Keratinocyte (primary cell): ENCODE measurements around the gene ATL2. TPM values are rescaled to one million over a fixed set of nuclear protein-coding genes. Genes with fewer than 3 reads are reported as not detected.

Experiments
- DNase-seq: peaks from one replicate; pipeline ENCODE4 v3.0.0-alpha.2; 2011; ENCODE audit warnings: low read depth, missing footprints, low spot score
- FAIRE-seq: peaks from 2 replicates; lab custom pipeline; 2011; peaks lifted over from hg19 to GRCh38; lab: Jason Lieb, UNC
- H2AFZ ChIP-seq: 2 replicates; pipeline ENCODE4 v1.6.0; 2012; ENCODE audit warnings: low read length, control low read depth, inconsistent platforms; ENCODE audit not compliant: control insufficient read depth
- H3K27ac ChIP-seq: 2 replicates; pipeline ENCODE4 v1.5.1; 2011; ENCODE audit warnings: low read length; ENCODE audit not compliant: control insufficient read depth, insufficient read depth
- H3K27me3 ChIP-seq: 3 replicates; pipeline ENCODE4 v1.6.0; 2011; ENCODE audit warnings: low read length; ENCODE audit not compliant: control insufficient read depth, insufficient read depth; ENCODE audit errors: extremely low read depth
- H3K36me3 ChIP-seq, 2 experiments: 2 replicates in 1 of 2; 3 replicates in 1 of 2; pipeline ENCODE4 v1.5.1; 2011; ENCODE audit warnings: low read length in 2 of 2, mild to moderate bottlenecking in 1 of 2; ENCODE audit not compliant: control insufficient read depth in 2 of 2, insufficient read depth in 2 of 2; ENCODE audit errors: extremely low read depth in 1 of 2
- H3K4me1 ChIP-seq: 3 replicates; pipeline ENCODE4 v1.5.1; 2011; ENCODE audit warnings: low read length; ENCODE audit not compliant: control insufficient read depth, insufficient read depth; ENCODE audit errors: extremely low read depth
- H3K4me2 ChIP-seq: 3 replicates; pipeline ENCODE4 v1.6.0; 2011; ENCODE audit warnings: low read depth, low read length; ENCODE audit not compliant: control insufficient read depth, insufficient read depth; ENCODE audit errors: extremely low read depth
- H3K4me3 ChIP-seq, 3 experiments: fragments of 200-600 bp in 1 of 3; sonication (generic) in 1 of 3; 2 replicates in 2 of 3; 3 replicates in 1 of 3; pipeline ENCODE4 v1.5.1; 2011 to 2016; ENCODE audit warnings: low read length in 3 of 3, mild to moderate bottlenecking in 3 of 3, control low read depth in 2 of 3, inconsistent platforms in 1 of 3, low read depth in 1 of 3, mixed read lengths in 1 of 3, mixed run types in 1 of 3, moderate library complexity in 1 of 3; ENCODE audit not compliant: control insufficient read depth in 2 of 3, insufficient read depth in 2 of 3; ENCODE audit errors: extremely low read depth in 1 of 3
- H3K79me2 ChIP-seq: 2 replicates; pipeline ENCODE4 v1.6.0; 2012; ENCODE audit warnings: low read length; ENCODE audit not compliant: control insufficient read depth, insufficient read depth
- H3K9ac ChIP-seq: 3 replicates; pipeline ENCODE4 v1.6.0; 2011; ENCODE audit warnings: low read length; ENCODE audit not compliant: control insufficient read depth, insufficient read depth; ENCODE audit errors: extremely low read depth
- H3K9me1 ChIP-seq: 3 replicates; pipeline ENCODE4 v1.6.0; 2011; ENCODE audit warnings: low read length; ENCODE audit not compliant: control insufficient read depth, insufficient read depth; ENCODE audit errors: extremely low read depth
- H3K9me3 ChIP-seq: 2 replicates; pipeline ENCODE4 v1.5.1; 2012; ENCODE audit warnings: low read depth, low read length; ENCODE audit not compliant: control insufficient read depth
- H4K20me1 ChIP-seq: 3 replicates; pipeline ENCODE4 v1.6.0; 2011; ENCODE audit warnings: low read length; ENCODE audit not compliant: control insufficient read depth, insufficient read depth; ENCODE audit errors: extremely low read depth
- CTCF ChIP-seq, 3 experiments: IDR thresholded peaks in 1 of 3; conservative IDR thresholded peaks in 1 of 3; optimal IDR thresholded peaks in 1 of 3; 2 replicates in 2 of 3; 3 replicates in 1 of 3; pipeline versions ENCODE3 to v1.5.1; 2011; ENCODE audit warnings: low read length in 3 of 3, mild to moderate bottlenecking in 3 of 3, moderate library complexity in 2 of 3, control low read depth in 1 of 3, inconsistent platforms in 1 of 3; ENCODE audit not compliant: insufficient read depth in 2 of 3; ENCODE audit errors: extremely low read depth in 1 of 3
- EZH2 ChIP-seq: IDR thresholded peaks from one replicate; pipeline ENCODE4 v1.6.1; 2012; ENCODE audit warnings: inconsistent platforms, mild to moderate bottlenecking, low read length, moderate library complexity
- dilution Hi-C: fragments of 300-500 bp; cut with MboI; formaldehyde crosslinking; loops from one replicate; pipeline ENCODE4 v1.7.0; 2020; ENCODE audit warnings: low sequenced_read_pairs; ENCODE audit not compliant: extremely low pct_ligation_motif_present
- polyA plus RNA-seq, 5 experiments: library from polyadenylated mRNA; depleted of rRNA in 3 of 5; stranded (reverse) in 3 of 5; stranded (forward) in 1 of 5; unstranded in 1 of 5; fragments of >200 nt; gene quantifications; 1 replicate in 1 of 5; 2 replicates in 3 of 5; 3 replicates in 1 of 5; pipeline versions ENCODE4 v1.2.1 to v1.2.3, GENCODE V29; 2011 to 2012; ENCODE audit warnings: missing spikeins in 2 of 5, low read depth in 1 of 5, low replicate concordance in 1 of 5

Gene ATL2
- polyA plus RNA-seq, 1 donor (not counting 4 experiments of a cell fraction or from before 2014, with no cell fraction given), result 83.2 TPM

DNA sequence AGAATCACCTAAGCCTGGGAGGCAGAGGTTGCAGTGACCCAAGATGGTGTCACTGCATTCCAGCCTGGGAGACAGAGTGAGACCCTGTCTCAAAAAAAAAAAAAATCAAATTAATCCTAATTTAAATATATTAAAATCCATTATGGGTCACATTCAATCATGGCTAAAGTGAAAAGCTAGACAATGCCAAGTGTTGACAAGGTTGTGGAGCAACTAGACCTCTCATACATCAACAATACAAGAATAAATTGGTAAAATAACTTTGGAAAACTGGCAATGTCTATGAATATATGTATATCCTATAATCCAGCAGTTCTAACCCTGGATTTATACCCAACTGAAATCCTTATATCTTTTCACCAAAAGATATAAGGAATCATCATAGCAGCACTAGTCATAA, 23.4 kb upstream of the ATL2 start:
- Histone ChIP-seq H4K20me1 (no peaks in the 10 kb centered on the region), H3K9me1 (no peaks in the 10 kb centered on the region), H3K4me3 (no peak overlapping the region), H3K27me3 (no peaks in the 10 kb centered on the region), H2AFZ (no peak overlapping the region), H3K9me3 (no peaks in the 10 kb centered on the region), H3K9ac (no peak overlapping the region), H3K27ac (no peak overlapping the region), H3K4me2 (no peak overlapping the region), H3K4me1 (peaks cover 23% of the 10 kb centered on the region), H3K79me2 (no peaks in the 10 kb centered on the region), H3K36me3 (no peaks in the 10 kb centered on the region)
- no peak for TF ChIP-seq CTCF (optimal IDR thresholded peaks at IDR 0.05 in 1 of 3, IDR thresholded peaks at IDR 0.05 in 1 of 3, conservative IDR thresholded peaks at IDR 0.05 in 1 of 3; ENCODE audit: extremely low read depth in 1 of 3, insufficient read depth in 2 of 3, low read length in 3 of 3)
- no peak for TF ChIP-seq EZH2
- no peak for FAIRE-seq
- dilution Hi-C loops, result no loop called here
- DNase-seq, result no peak

DNA sequence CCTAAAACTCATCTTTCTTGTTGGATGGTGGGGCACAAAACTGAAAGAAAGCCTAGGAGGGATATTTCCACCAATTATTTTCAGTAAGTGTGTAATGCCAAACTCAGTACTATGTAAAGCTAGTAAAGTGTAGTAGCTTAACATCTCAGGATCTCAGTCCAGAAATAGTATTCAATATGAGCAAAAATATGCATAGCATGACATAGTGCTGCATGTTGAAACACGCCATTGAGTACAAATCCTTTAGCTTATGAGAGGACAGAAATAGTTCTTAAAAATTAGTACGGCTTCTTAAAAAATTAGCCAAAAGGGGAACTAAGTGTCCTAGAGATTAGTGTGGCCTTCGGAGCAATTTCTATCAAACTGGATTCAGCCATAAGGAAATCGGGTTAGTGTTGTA, 21.7 kb upstream of the ATL2 start:
- Histone ChIP-seq H2AFZ (peak overlapping the region; percentile 96), H3K36me3 (no peaks in the 10 kb centered on the region), H4K20me1 (no peaks in the 10 kb centered on the region), H3K4me2 (peak overlapping the region; percentile 65), H3K4me3 (peak overlapping the region in 2 of 3 experiments; percentile 11 to 46), H3K4me1 (peaks cover 38% of the 10 kb centered on the region), H3K27ac (peak overlapping the region; percentile 75), H3K9ac (peak overlapping the region; percentile 48), H3K27me3 (no peaks in the 10 kb centered on the region), H3K79me2 (no peaks in the 10 kb centered on the region), H3K9me1 (no peaks in the 10 kb centered on the region), H3K9me3 (no peaks in the 10 kb centered on the region)
- TF ChIP-seq CTCF (optimal IDR thresholded peaks at IDR 0.05 in 1 of 3, IDR thresholded peaks at IDR 0.05 in 1 of 3, conservative IDR thresholded peaks at IDR 0.05 in 1 of 3; ENCODE audit: extremely low read depth in 1 of 3, insufficient read depth in 2 of 3, low read length in 3 of 3) (no peak), EZH2 (no peak)
- DNase-seq (no peak), FAIRE-seq (peak; percentile 90)
- dilution Hi-C loops, result no loop called here
